ENCODE measurements around the gene NBPF20.
"Not testable (repeated sequence)": the region's sequence is repeated elsewhere in the genome, so short reads cannot be mapped to it uniquely, and the experiment has no call there.

Gene NBPF20

DNA sequence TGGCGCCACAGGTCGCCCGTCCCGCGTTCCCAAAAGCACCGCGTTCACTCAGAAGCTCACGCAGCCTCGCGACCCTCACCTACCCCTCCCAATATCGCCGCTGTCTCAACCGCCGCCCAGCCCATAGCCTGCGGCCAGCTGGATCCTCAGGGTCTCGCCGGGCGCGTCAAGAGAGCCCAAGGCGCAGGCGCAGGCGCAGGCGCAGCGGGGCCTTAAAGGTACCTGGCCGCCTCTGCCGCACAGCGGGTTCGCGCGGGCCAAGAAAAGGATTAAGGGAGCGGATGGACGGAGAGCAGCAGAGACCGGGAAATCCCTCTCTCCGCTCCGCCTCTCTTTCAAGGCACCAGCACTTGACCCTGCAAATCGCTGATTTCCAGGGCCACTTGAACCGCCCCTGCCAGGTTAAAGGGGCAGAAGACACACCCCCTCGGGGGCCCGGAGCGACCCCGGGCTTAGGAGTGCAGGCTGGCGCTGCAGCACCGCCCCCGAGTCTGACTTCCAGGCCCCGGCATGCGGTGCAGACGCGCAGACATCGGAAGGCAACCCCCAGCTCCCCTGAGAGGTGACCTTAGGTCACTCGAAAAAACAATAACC, at the start of gene NBPF20:
Gene NBPF20 (minus strand): TSS at position 168 of the 594 bp plus-strand sequence. CDS start 20,331 bp downstream, outside the sequence.
- FAIRE-seq = no peak

DNA sequence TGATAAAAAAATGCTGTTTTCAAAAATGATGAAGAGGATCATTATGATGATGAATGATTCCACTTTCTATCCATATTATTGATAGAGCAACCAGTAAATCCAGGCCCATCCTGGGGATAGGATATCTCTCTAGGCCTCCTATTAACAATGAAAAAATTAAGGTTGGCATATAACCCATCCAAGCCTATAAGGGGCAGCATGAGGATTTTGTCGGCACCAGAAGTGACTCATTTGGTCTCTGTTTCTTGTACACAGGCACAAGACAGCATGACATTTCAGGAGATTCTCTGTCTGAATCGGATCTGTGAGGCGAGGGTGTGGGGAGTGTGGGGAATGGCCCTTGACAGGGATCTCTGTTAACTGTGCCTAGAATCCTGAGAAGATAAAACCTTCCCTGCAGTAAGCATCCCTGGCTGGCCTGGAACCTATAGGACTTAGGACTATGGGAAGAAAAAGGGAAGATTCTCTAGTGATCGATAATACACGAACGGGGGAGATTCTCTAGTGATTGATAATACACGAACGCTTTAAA, 49.5 kb upstream of the NBPF20 start:
- not testable (repeated sequence) for FAIRE-seq

DNA sequence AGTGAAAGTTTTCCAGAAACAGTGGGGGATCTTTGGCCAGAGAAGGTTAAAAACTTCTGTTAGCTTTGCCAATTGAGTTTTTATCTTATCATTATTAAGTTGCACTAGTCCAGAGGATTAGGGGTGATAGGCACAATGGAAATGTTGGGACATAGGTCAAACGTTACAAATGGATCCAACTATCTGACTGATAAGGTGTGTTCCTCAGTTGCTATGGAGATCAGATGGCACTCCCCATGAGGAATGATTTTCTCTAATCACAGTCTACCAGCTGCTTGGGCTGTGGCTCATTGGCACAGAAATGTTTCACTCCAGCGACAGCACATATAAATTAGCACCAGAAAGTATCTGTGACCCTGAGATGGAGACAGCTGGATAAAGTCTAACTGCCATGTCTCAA, 47.3 kb upstream of the NBPF20 start:
- not testable (repeated sequence) for FAIRE-seq

DNA sequence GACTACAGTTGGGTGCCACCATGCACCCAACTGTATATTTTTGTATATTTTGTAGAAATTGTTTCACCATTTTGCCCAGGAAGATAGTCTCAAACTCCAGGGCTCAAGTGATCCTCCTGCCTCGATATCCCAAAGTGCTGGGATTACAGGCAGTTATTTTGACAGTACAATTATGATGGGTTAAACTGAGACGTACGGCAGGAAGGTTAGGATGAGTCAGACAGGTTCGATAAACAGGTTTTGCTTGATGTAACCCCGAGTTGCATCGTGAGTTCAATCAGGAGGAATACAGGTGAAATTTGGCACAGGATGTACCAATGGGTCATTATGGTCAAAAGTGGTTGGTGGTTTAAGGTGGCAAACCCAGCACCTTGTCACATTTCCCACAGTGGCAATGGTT, 46.0 kb upstream of the NBPF20 start:
- not testable (repeated sequence) for FAIRE-seq

DNA sequence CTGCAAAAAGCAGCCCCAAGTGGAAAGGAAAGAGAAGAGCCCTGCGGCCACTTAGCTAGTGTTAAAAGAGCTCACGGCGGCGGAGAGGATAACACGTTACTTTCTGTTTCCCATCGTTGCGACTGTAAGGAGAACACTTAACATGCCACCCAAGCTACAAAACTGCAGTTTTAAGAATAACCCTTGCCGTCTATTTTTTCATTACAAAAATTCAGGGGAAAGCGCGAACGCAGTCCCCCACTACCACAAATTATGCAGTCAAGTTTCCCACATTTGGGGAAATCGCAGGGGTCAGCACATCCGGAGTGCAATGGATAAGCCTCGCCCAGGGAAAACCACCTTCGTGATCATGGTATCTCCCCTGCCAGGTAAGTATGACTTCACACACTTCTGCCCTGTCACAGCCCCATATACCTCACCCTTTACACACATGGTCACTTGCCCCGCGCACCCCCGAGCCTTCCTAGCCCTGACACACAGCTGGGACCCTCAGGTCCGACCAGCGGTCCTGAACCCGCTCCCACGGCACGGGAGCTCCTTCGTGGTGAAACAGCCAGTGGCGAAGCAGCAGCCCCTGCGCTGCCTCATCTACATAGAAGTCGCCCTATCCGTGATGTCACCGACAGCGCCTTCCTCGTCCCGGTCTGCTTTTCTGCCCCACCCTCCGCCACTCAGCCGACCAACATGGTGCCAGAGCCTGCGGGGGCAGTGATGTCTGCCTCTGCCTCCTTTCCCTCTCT, 40.2 kb upstream of the NBPF20 start:
- not testable (repeated sequence) for FAIRE-seq

GRCh38 chr1:145464708-145465336, 39.4 kb upstream of the NBPF20 start:
- not testable (repeated sequence) for FAIRE-seq

DNA sequence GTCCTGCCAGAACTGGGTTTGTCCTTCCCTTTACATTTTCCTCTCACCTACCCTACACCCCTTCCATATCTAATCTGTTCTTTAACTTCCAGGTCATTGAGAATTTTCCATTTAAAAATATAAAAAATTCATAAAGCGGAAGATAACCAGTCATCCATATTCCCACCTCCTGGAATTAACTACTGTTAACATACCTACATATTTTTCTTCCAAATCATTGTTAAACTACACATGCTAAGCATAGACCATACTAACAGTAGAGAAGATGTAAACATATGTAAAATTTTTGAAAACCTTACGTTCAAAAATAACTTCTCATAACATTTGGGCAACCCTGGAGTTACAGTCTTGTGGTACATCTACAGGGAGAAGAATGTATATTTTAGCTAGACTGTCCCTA, 38.6 kb upstream of the NBPF20 start:
- FAIRE-seq = not testable (repeated sequence)

GRCh38 chr1:145460684-145461083, 35.3 kb upstream of the NBPF20 start:
- not testable (repeated sequence) for FAIRE-seq

GRCh38 chr1:145460048-145460447, 34.6 kb upstream of the NBPF20 start:
- not testable (repeated sequence) for FAIRE-seq

GRCh38 chr1:145459591-145459990, 34.2 kb upstream of the NBPF20 start:
- FAIRE-seq = not testable (repeated sequence)

DNA sequence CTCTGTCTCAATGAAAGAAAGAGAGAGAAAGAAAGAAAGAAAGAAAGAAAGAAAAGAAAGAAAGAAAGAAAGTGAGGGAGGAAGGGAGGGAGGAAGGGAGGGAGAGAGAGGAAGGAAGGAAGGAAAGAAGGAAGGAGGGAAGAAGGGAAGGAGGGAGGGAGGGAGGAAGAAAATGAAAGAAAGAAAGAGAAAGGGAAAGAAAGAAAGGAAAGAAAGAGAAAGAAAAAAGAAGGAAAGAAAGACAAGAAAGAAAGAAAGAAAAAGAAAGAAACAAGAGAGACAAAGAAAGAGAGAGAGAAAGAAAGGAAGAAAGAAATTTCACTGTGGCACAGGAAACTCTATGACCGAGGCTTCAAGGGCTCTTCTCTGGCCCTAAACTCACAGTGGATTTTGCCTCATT, 33.7 kb upstream of the NBPF20 start:
- FAIRE-seq = not testable (repeated sequence)

GRCh38 chr1:145454824-145455177, 29.4 kb upstream of the NBPF20 start:
- not testable (repeated sequence) for FAIRE-seq

DNA sequence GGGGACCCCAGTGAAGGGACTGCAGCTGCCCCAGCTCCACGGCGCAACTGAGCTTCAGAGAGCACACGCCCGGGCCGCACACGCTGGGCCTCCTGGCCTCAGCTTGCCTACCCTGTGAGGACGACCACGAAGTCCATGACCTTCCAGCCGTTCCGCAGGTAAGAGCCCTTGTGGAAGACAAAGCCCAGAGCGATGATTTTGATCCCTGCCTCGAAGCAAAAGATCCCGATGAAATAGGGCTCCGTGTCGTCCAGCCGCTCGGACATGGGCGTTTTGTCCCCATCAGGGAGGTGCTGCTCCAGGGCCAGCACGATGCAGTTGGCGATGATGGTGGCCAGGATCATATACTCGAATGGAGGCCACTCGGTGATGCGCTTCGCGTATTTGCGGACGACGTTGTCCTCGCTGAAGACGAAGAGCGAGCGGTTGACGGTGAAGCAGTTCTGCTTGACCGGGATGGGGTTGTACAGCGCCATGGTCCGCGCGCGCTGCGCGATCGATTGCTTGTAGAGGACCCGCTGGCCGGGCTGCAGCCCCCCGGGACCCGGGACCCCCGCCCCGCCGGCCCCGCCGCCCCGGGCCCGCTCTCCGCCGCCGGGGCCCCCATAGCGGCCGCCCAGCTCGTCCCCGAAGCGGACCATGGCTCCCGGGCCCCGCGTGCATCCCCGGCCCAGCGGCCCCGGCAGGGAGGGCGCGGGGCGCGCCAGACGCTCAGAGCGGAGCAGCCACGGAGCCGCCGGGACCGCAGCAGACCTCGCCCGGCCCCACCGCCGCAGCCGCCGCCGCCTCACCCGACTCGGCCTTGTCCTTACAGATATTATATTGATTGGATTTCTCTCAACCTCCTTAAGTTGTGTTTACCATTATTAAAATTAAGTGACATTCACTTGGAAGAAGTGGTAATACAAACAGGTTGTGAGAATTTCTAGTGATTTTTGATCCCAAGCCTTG, 28.7 kb upstream of the NBPF20 start:
- not testable (repeated sequence) for FAIRE-seq

DNA sequence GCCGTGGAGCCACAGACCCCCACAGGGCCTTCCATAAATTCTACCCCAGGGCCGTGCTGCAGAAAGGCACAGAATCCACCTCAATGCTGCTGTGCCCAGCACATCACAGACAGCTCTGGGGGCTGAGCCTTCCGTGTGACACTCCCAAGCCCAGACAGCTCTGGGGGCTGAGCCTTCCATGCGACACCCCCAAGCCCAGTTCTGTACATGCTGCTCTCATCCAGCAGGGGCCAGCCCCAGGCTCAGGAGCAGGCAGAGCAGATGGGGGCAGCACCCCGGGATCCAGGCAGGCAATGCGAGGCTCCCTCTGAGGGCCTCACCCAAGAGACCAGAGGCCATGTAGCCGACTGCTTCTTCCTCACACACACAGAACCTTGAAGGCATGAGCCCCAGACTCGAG, 27.1 kb upstream of the NBPF20 start:
- not testable (repeated sequence) for FAIRE-seq

GRCh38 chr1:145451914-145452313, 26.5 kb upstream of the NBPF20 start:
- not testable (repeated sequence) for FAIRE-seq

DNA sequence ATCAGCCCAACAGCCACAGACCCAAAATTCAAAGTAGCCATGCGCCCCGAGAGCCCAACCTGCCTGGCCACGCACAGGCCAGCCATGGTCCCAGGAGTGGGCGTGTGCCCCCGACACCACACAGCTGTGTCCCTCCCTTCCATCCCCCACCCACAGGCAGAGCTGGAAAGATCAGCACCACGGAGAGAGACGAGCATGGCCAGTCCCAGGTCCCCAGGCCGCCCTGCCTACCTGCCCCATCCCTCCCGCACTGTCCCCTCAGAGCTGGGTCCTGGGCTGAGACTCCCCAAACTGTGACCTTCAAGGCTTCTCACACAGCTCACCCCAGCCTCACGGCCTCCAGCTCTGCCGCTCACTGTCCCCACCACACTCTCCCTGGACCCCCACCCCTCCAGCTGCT, 19.8 kb upstream of the NBPF20 start:
- not testable (repeated sequence) for FAIRE-seq

DNA sequence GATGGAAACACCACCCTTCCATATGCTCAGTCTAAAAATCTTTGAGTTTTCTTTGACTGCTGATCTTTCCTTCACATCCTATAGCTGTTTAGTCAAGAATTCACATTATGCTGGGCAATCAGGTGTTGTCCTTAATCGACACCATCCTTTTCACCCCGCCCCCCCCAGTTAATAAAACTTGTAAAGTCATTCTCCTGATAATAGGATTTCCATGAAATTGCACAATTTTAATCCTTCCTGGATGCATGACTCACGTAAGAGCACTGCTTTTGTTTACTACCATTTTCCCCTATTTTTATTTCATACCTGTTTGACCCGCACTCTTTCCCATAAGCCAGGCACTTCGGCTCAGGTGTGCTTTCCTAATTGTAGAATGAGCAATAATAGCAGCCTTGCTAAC, 16.9 kb upstream of the NBPF20 start:
- not testable (repeated sequence) for FAIRE-seq

- not testable (repeated sequence) for FAIRE-seq
These were observed 6.2 kb upstream of the NBPF20 start for GRCh38 chr1:145431363-145432256.

DNA sequence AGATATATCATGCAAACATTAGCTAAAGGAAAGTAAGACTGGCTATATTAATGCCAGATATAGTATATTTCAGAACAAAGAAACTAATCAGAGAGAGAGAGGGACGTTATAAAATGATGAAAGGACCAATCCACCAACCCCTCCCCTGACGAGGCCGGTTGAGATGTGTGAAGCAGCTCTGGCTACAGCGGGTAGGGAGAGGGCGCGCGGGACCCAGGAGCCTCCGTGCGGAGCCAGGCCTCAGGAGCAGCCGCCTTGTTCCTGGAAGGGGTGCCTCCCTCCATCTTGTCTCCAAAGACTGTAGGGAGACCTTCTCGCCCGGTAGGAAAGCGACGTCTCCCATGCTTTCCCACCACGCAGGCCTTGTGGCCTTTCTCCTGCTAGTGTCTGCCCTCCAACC, 5.4 kb upstream of the NBPF20 start:
- not testable (repeated sequence) for FAIRE-seq

GRCh38 chr1:145429329-145429728, 3.9 kb upstream of the NBPF20 start:
- FAIRE-seq = not testable (repeated sequence)

Measured in colon (tissue), 2 donors.